GOT3 (cell line): ENCODE results near the gene WSCD2.

Source experiments
- DNase-seq: peaks from one replicate; lab custom pipeline; 2025; ENCODE audit warnings: mixed read lengths; lab: John Stamatoyannopoulos, UW

WSCD2 gene

GRCh38 chr12:108162207-108162606 is 33.1 kb downstream of the WSCD2 start:
- no peak for DNase-seq

- DNase-seq: no peak
These were observed 37.4 kb downstream of the WSCD2 start for GRCh38 chr12:108166505-108166904.

GRCh38 chr12:108167974-108168373 is 38.9 kb downstream of the WSCD2 start:
- DNase-seq: no peak

GRCh38 chr12:108169708-108170107 is 40.6 kb downstream of the WSCD2 start:
- DNase-seq: no peak

GRCh38 chr12:108170164-108170563 is 41.1 kb downstream of the WSCD2 start:
- DNase-seq: no peak

GRCh38 chr12:108172033-108172432 is 42.9 kb downstream of the WSCD2 start:
- no peak for DNase-seq

GRCh38 chr12:108173160-108173559 is 44.1 kb downstream of the WSCD2 start:
- no peak for DNase-seq

GRCh38 chr12:108173892-108174291 is 44.8 kb downstream of the WSCD2 start:
- DNase-seq: no peak

- no peak for DNase-seq
These were observed 45.6 kb downstream of the WSCD2 start for GRCh38 chr12:108174641-108175040.

- DNase-seq: no peak
These were observed 46.2 kb downstream of the WSCD2 start for GRCh38 chr12:108175310-108175709.

GRCh38 chr12:108176292-108176691 is 47.2 kb downstream of the WSCD2 start:
- no peak for DNase-seq

GRCh38 chr12:108177131-108177530 is 48.0 kb downstream of the WSCD2 start:
- DNase-seq: no peak

- DNase-seq: no peak
These were observed 50.2 kb downstream of the WSCD2 start for GRCh38 chr12:108179305-108179704.

GRCh38 chr12:108180255-108181094 is 51.4 kb downstream of the WSCD2 start:
- DNase-seq: no peak

- no peak for DNase-seq
These were observed 52.0 kb downstream of the WSCD2 start for GRCh38 chr12:108181095-108181454.

- no peak for DNase-seq
These were observed 53.0 kb downstream of the WSCD2 start for GRCh38 chr12:108182096-108182495.

GRCh38 chr12:108185002-108185401 is 55.9 kb downstream of the WSCD2 start:
- no peak for DNase-seq

GRCh38 chr12:108187831-108188230 is 58.7 kb downstream of the WSCD2 start:
- no peak for DNase-seq

- DNase-seq: no peak
These were observed 61.4 kb downstream of the WSCD2 start for GRCh38 chr12:108190529-108190928.

GRCh38 chr12:108191086-108191485 is 62.0 kb downstream of the WSCD2 start:
- no peak for DNase-seq

GRCh38 chr12:108191938-108192337 is 62.9 kb downstream of the WSCD2 start:
- DNase-seq: no peak

- no peak for DNase-seq
These were observed 64.4 kb downstream of the WSCD2 start for GRCh38 chr12:108193493-108193892.

GRCh38 chr12:108193917-108194316 is 64.8 kb downstream of the WSCD2 start:
- DNase-seq: no peak

GRCh38 chr12:108194585-108194984 is 65.5 kb downstream of the WSCD2 start:
- DNase-seq: no peak
